Peyer's patch (tissue), 4 donors: ENCODE measurements around the gene ACTG2. TPM values are rescaled to one million over a fixed set of nuclear protein-coding genes. Genes with fewer than 3 reads are reported as not detected.

ENCODE experiments used
- DNase-seq, 3 donors: peaks; one replicate each; pipeline ENCODE4 v3.0.0-alpha.2; 2017 to 2019
- H3K27ac ChIP-seq, 4 donors: fragments of 200-600 bp; sonication (generic); one replicate each; pipeline ENCODE4 v1.5.1; 2016 to 2019
- H3K27me3 ChIP-seq, 2 donors: fragments of 200-600 bp; sonication (generic); one replicate each; pipeline ENCODE4 v1.5.1; 2019
- H3K36me3 ChIP-seq, 3 donors: fragments of 200-600 bp; sonication (generic); one replicate each; pipeline ENCODE4 v1.5.1; 2016 to 2019
- H3K4me1 ChIP-seq, 4 donors: fragments of 200-600 bp; sonication (generic); one replicate each; pipeline ENCODE4 v1.5.1; 2016 to 2019
- H3K4me3 ChIP-seq, 4 donors: fragments of 200-600 bp; sonication (generic); 1 replicate in 3 of 4; 2 replicates in 1 of 4; pipeline ENCODE4 v1.5.1; 2016 to 2019; ENCODE audit warnings: mild to moderate bottlenecking in 1 of 4
- H3K9me3 ChIP-seq, 4 donors: fragments of 200-600 bp; sonication (generic); one replicate each; pipeline ENCODE4 v1.5.1; 2016 to 2019; ENCODE audit warnings: mild to moderate bottlenecking in 1 of 4
- POLR2A ChIP-seq, 2 donors: fragments of 450-650 bp; IDR thresholded peaks; one replicate each; pipeline ENCODE4 v1.5.1; 2017; ENCODE audit warnings: antibody characterized with exemption in 2 of 2, mild to moderate bottlenecking in 2 of 2, moderate library complexity in 2 of 2
- total RNA-seq, 4 donors: library from RNA; depleted of rRNA; stranded (reverse); fragments of >200 nt; gene quantifications; one replicate each; pipeline ENCODE4 v1.1.0, GENCODE V29; 2016
- TF ChIP-seq, protein P1 (sequence below), 6 experiments: fragments of 450-650 bp in 4 of 6; fragments of 200-600 bp in 2 of 6; sonication (generic) in 1 of 6; IDR thresholded peaks; one replicate each; pipeline ENCODE4 v1.5.1; 2017 to 2019; ENCODE audit warnings: antibody characterized with exemption in 6 of 6, mild to moderate bottlenecking in 3 of 6, moderate library complexity in 1 of 6

The ACTG2 gene
- total RNA-seq, 4 donors from 2014 or later: 27.5 to 140 (median 40.0) TPM

DNA sequence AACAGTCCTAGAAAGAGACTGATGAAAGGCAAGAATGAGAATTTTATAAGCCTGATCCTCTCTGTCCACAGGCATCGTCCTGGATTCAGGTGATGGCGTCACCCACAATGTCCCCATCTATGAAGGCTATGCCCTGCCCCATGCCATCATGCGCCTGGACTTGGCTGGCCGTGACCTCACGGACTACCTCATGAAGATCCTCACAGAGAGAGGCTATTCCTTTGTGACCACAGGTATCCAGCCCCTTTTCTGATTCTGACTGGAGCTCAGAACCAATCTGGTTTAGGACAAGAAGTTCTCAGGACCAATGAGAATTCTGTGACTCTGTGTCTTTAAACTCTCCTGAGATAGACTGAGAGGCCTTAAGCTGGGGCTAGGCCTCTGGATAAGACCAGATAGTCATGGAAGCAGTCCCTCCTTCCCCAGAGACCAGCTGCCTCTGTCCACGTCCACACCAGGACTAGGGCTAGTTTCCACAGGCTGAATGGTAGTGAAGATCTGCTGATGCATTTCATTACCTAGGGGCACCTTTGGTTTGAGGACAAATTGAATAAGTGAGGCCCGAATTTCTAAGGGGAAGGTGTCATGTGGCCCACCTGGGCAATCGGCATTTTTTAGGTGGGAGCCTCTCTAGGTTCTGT is 20.7 kb downstream of the ACTG2 start:
- H3K9me3 ChIP-seq: no peaks in the 10 kb centered on the region
- no peak overlapping the region for H3K27ac ChIP-seq
- no peaks in the 10 kb centered on the region for H3K36me3 ChIP-seq
- TF ChIP-seq POLR2A (IDR thresholded peaks at IDR 0.05): no peak
- TF ChIP-seq, protein P1, sequence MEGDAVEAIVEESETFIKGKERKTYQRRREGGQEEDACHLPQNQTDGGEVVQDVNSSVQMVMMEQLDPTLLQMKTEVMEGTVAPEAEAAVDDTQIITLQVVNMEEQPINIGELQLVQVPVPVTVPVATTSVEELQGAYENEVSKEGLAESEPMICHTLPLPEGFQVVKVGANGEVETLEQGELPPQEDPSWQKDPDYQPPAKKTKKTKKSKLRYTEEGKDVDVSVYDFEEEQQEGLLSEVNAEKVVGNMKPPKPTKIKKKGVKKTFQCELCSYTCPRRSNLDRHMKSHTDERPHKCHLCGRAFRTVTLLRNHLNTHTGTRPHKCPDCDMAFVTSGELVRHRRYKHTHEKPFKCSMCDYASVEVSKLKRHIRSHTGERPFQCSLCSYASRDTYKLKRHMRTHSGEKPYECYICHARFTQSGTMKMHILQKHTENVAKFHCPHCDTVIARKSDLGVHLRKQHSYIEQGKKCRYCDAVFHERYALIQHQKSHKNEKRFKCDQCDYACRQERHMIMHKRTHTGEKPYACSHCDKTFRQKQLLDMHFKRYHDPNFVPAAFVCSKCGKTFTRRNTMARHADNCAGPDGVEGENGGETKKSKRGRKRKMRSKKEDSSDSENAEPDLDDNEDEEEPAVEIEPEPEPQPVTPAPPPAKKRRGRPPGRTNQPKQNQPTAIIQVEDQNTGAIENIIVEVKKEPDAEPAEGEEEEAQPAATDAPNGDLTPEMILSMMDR (IDR thresholded peaks at IDR 0.05): no peak
- no peak for DNase-seq
- H3K27me3 ChIP-seq: no peaks in the 10 kb centered on the region
- H3K4me3 ChIP-seq: no peak overlapping the region
- H3K4me1 ChIP-seq: no peaks in the 10 kb centered on the region

DNA sequence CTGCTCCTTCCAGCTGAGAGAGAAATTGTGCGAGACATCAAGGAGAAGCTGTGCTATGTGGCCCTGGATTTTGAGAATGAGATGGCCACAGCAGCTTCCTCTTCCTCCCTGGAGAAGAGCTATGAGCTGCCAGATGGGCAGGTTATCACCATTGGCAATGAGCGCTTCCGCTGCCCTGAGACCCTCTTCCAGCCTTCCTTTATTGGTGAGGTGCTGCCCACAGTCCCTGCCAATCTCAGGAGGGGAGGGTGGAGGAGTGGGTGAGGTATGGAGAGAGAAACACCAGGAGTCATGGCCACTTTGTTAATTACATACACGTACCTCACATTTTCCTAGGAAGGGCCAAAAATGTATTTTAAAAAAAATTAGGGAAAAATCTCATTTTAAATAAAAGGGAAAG is 21.9 kb downstream of the ACTG2 start:
- no peaks in the 10 kb centered on the region for H3K9me3 ChIP-seq
- no peak overlapping the region for H3K4me3 ChIP-seq
- TF ChIP-seq POLR2A (IDR thresholded peaks at IDR 0.05): no peak
- TF ChIP-seq, protein P1 (IDR thresholded peaks at IDR 0.05): no peak
- H3K27me3 ChIP-seq: no peaks in the 10 kb centered on the region
- H3K27ac ChIP-seq: no peak overlapping the region
- no peak for DNase-seq
- H3K4me1 ChIP-seq: no peaks in the 10 kb centered on the region
- H3K36me3 ChIP-seq: no peaks in the 10 kb centered on the region

DNA sequence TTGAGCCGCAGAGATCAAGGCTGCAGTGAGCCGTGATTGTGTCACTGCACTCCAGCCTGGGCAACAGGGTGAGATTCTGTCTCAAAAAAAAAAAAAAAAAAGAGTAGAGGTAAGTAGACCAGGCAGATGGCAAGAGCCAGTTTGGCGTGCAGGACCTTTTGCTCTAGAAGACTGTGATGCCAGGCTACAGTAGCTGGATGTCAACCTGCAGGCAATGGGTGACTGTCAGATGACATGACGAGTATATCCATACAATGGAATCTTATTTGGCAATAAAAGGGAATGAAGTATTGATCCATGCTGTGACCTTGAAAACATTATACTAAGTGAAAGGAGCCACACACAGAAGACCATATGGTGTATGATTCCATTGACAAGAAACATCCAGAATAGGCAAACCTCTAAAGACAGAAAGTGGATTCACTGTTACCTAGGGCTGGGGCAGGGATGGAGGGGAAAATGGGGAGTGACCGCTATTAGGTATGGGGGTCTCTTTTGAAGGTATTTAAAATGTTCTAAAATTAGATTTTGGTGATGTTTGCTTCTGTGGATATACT is 22.7 kb downstream of the ACTG2 start:
- TF ChIP-seq, protein P1 (IDR thresholded peaks at IDR 0.05): no peak
- no peak for TF ChIP-seq POLR2A (IDR thresholded peaks at IDR 0.05)
- Histone ChIP-seq H3K4me1 (no peaks in the 10 kb centered on the region), H3K36me3 (no peaks in the 10 kb centered on the region), H3K27me3 (no peaks in the 10 kb centered on the region), H3K27ac (no peak overlapping the region), H3K4me3 (no peak overlapping the region), H3K9me3 (no peaks in the 10 kb centered on the region)
- DNase-seq: no peak

DNA sequence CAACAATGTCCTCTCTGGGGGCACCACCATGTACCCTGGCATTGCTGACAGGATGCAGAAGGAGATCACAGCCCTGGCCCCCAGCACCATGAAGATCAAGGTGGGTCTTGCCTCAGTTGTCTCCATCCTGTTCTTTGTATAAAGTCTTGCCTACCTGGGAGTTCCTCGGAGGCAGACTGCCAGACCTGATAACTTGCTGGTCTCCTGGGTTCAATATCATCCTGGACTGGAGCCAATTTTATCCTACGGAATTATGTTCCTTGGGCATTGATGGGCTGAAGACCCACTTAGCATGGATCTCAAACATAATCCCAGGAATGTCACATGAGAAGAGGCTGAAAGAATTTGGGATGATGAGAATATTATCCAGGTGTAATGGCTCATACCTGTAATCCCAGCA is 23.9 kb downstream of the ACTG2 start:
- Histone ChIP-seq H3K27ac (no peak overlapping the region), H3K4me3 (no peak overlapping the region), H3K36me3 (no peaks in the 10 kb centered on the region), H3K4me1 (no peaks in the 10 kb centered on the region), H3K27me3 (no peaks in the 10 kb centered on the region), H3K9me3 (no peaks in the 10 kb centered on the region)
- DNase-seq: no peak
- TF ChIP-seq, protein P1 (IDR thresholded peaks at IDR 0.05): no peak
- TF ChIP-seq POLR2A (IDR thresholded peaks at IDR 0.05): no peak

DNA sequence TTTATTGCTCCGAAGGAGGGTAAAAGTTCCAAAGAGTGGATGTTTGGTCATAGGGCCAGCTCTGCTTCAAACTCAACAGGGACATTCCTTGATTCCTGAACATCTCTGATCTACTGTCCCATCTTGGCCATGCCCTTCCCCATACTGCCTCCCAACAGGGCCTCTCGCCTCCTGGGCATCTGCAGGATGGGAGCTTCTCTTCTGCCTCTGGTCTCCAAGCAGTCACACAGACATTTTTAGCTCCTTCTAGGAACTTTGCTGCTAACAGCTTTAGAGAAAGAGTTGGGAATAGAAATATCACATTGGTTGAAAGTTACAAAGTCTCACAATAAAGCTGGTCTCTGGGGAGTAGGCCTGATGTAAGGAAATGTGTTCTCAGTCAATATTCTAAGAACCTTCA is 24.5 kb downstream of the ACTG2 start:
- no peak for DNase-seq
- Histone ChIP-seq H3K27ac (no peak overlapping the region), H3K4me1 (no peaks in the 10 kb centered on the region), H3K9me3 (no peaks in the 10 kb centered on the region), H3K27me3 (no peaks in the 10 kb centered on the region), H3K4me3 (no peak overlapping the region), H3K36me3 (no peaks in the 10 kb centered on the region)
- TF ChIP-seq, protein P1 (IDR thresholded peaks at IDR 0.05): no peak
- TF ChIP-seq POLR2A (IDR thresholded peaks at IDR 0.05): no peak
